Measurements from ENCODE around the gene POU2F1. TPM values are rescaled to one million over a fixed set of nuclear protein-coding genes. Genes with fewer than 3 reads are reported as not detected.

Gene POU2F1
- total RNA-seq, 1 experiment from 2014 or later, result 29.6 TPM

DNA sequence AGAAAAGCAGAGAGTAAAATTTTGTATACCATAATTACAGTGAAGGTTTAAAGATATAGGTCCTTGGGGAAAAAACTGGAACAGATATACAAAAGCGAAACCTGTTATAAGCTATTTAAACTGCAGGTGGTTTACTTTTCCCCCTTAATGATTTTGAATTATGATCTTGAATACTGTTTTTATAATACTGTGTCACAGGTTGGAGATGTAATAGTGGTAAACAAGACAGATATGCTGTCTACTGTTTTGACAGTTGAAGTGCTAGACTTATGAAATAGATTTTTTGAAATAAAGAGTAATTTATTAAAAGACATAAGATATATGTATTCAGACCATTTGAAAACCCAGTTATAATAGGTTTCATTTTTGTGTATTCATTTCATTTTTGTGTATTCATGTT lies 168.3 kb downstream of the POU2F1 start:
- H3K4me1 Mint-ChIP-seq (ENCODE audit: low read depth, unreplicated experiment), result no peaks in the 10 kb centered on the region
- Histone ChIP-seq H3K4me1 (no peaks in the 10 kb centered on the region), H3K36me3 (ENCODE audit: control insufficient read depth, insufficient read depth, low read length) (no peaks in the 10 kb centered on the region), H3K27me3 (replicated peaks; ENCODE audit: control insufficient read depth, insufficient read depth, low read length) (no peaks in the 10 kb centered on the region), H3K9me3 (no peaks in the 10 kb centered on the region), H3K4me3 (ENCODE audit: low read depth, low read length) (no peak overlapping the region)
- intact Hi-C loops (cut with micrococcal nuclease; ENCODE audit: unreplicated experiment), result no loop called here
- peaks cover 21% of the 10 kb centered on the region for H3K36me3 Mint-ChIP-seq (ENCODE audit: insufficient read depth, unreplicated experiment)
- BruUV-seq (replicated peaks), result no TSS peak
- H3K4me3 Mint-ChIP-seq (ENCODE audit: unreplicated experiment), result no peak overlapping the region
- no peak overlapping the region for H3K27ac Mint-ChIP-seq (ENCODE audit: unreplicated experiment)
- ChIA-PET CTCF (no interaction called here), POLR2A (no interaction called here)
- DNase-seq, result no peak
- no peaks in the 10 kb centered on the region for H3K9me3 Mint-ChIP-seq (ENCODE audit: unreplicated experiment)
- no peaks in the 10 kb centered on the region for H3K27me3 Mint-ChIP-seq (ENCODE audit: insufficient read depth, unreplicated experiment)
- TF ChIP-seq, protein P1, sequence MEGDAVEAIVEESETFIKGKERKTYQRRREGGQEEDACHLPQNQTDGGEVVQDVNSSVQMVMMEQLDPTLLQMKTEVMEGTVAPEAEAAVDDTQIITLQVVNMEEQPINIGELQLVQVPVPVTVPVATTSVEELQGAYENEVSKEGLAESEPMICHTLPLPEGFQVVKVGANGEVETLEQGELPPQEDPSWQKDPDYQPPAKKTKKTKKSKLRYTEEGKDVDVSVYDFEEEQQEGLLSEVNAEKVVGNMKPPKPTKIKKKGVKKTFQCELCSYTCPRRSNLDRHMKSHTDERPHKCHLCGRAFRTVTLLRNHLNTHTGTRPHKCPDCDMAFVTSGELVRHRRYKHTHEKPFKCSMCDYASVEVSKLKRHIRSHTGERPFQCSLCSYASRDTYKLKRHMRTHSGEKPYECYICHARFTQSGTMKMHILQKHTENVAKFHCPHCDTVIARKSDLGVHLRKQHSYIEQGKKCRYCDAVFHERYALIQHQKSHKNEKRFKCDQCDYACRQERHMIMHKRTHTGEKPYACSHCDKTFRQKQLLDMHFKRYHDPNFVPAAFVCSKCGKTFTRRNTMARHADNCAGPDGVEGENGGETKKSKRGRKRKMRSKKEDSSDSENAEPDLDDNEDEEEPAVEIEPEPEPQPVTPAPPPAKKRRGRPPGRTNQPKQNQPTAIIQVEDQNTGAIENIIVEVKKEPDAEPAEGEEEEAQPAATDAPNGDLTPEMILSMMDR (IDR thresholded peaks at IDR 0.05; ENCODE audit: insufficient read depth in 1 of 2, low read depth in 1 of 2, low read length in 1 of 2, severe bottlenecking in 1 of 2, unreplicated experiment in 1 of 2), result no peak

DNA sequence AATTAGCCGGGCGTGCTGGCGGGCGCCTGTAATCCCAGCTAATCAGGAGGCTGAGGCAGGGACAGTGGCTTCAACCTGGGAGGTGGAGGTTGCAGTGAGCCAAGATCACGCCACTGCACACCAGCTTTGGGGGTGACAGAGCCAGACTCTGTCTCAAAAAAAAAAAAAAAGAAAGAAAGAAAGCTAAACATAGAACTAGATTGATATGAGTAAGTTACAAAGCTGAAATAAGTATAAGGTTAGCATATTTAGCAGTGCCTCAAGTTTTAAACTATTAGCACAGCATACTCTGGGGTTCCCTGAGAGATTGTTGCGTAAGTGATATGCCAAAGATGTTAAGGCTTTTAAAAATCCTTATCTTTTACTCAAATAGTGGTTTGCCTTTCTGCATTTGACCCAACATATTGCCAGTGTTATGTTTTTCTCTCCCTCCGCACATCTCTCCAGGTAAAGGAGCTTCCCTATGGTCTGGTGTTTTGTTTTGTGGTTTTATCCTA lies 171.6 kb downstream of the POU2F1 start:
- ChIA-PET POLR2A (no interaction called here), CTCF (interaction anchor here (0.6 kb wide), 1 partner anchor 490 kb away, joined by 5 read pairs; no protein-coding TSS in a partner anchor)
- Histone ChIP-seq H3K36me3 (ENCODE audit: control insufficient read depth, insufficient read depth, low read length) (no peaks in the 10 kb centered on the region), H3K9me3 (no peaks in the 10 kb centered on the region), H3K27me3 (replicated peaks; ENCODE audit: control insufficient read depth, insufficient read depth, low read length) (no peaks in the 10 kb centered on the region), H3K4me1 (no peaks in the 10 kb centered on the region), H3K4me3 (ENCODE audit: low read depth, low read length) (no peak overlapping the region)
- no peaks in the 10 kb centered on the region for H3K9me3 Mint-ChIP-seq (ENCODE audit: unreplicated experiment)
- H3K27me3 Mint-ChIP-seq (ENCODE audit: insufficient read depth, unreplicated experiment), result no peaks in the 10 kb centered on the region
- H3K4me3 Mint-ChIP-seq (ENCODE audit: unreplicated experiment), result no peak overlapping the region
- TF ChIP-seq, protein P1 (IDR thresholded peaks at IDR 0.05; ENCODE audit: insufficient read depth in 1 of 2, low read depth in 1 of 2, low read length in 1 of 2, severe bottlenecking in 1 of 2, unreplicated experiment in 1 of 2), result no peak
- no TSS peak for BruUV-seq (replicated peaks)
- H3K27ac Mint-ChIP-seq (ENCODE audit: unreplicated experiment), result no peak overlapping the region
- no peaks in the 10 kb centered on the region for H3K4me1 Mint-ChIP-seq (ENCODE audit: low read depth, unreplicated experiment)
- peaks cover 6% of the 10 kb centered on the region for H3K36me3 Mint-ChIP-seq (ENCODE audit: insufficient read depth, unreplicated experiment)
- DNase-seq, result no peak
- intact Hi-C loops (cut with micrococcal nuclease; ENCODE audit: unreplicated experiment), result no loop called here

DNA sequence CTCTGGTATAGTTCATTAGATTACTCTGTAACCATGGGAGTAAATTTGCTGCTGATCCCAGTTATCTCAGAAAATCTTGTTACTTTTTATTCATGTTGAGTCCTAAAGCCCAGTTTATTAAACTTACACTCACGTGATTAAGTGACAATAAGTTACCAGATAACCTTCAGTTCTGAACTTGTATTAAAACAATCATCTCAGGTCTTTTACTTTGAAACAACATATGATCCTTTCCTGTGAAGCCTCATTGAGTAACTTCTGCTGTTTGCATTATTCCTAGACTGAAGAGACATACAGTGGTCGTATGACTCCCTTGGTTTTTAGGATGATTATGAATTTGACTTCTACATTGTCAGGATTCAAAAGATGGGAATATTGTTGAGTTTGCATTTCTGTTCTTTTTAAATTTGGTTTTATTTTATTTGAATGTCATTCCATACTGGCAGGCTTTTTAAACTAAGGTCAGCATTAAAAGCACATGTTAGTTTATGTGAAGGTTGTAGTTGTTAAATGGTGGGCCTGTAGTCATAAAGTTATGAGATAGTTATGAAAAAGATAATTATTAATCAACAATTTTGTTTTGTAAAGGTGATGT lies 179.8 kb downstream of the POU2F1 start:
- no peaks in the 10 kb centered on the region for H3K27me3 ChIP-seq (replicated peaks; ENCODE audit: control insufficient read depth, insufficient read depth, low read length)
- Mint-ChIP-seq H3K4me1 (ENCODE audit: low read depth, unreplicated experiment) (no peaks in the 10 kb centered on the region), H3K36me3 (ENCODE audit: insufficient read depth, unreplicated experiment) (peaks cover 39% of the 10 kb centered on the region), H3K4me3 (ENCODE audit: unreplicated experiment) (no peak overlapping the region), H3K9me3 (ENCODE audit: unreplicated experiment) (no peaks in the 10 kb centered on the region), H3K27ac (ENCODE audit: unreplicated experiment) (no peak overlapping the region), H3K27me3 (ENCODE audit: insufficient read depth, unreplicated experiment) (no peaks in the 10 kb centered on the region)
- TF ChIP-seq, protein P1 (IDR thresholded peaks at IDR 0.05; ENCODE audit: insufficient read depth in 1 of 2, low read depth in 1 of 2, low read length in 1 of 2, severe bottlenecking in 1 of 2, unreplicated experiment in 1 of 2), result no peak
- intact Hi-C loops (cut with micrococcal nuclease; ENCODE audit: unreplicated experiment), result no loop called here
- CTCF ChIA-PET, result no interaction called here
- H3K36me3 ChIP-seq (ENCODE audit: control insufficient read depth, insufficient read depth, low read length), result peaks cover 1% of the 10 kb centered on the region; the same call in 1 of the 2 replicates
- H3K4me3 ChIP-seq (ENCODE audit: low read depth, low read length), result no peak overlapping the region
- no peaks in the 10 kb centered on the region for H3K9me3 ChIP-seq
- H3K4me1 ChIP-seq, result no peaks in the 10 kb centered on the region
- DNase-seq, result no peak
- POLR2A ChIA-PET, result no interaction called here
- BruUV-seq (replicated peaks), result no TSS peak

Measured in Caco-2 (cell line).